AG04450 (cell line): Measurements from ENCODE around the gene ZP1. TPM values are rescaled to one million over a fixed set of nuclear protein-coding genes. Genes with fewer than 3 reads are reported as not detected.

Experiments
- CTCF ChIA-PET: fragments of 300-600, 350-600 bp; formaldehyde crosslinking; extraction: SDS; loops from one replicate; lab custom pipeline; 2022; ENCODE audit warnings: antibody characterized with exemption, inconsistent platforms; lab: Charles Lee
- POLR2A ChIA-PET: fragments of 350-600 bp; formaldehyde crosslinking; extraction: SDS; loops from one replicate; lab custom pipeline; 2021; ENCODE audit warnings: antibody characterized with exemption, inconsistent platforms; lab: Yijun Ruan, JAX
- DNase-seq: peaks from one replicate; pipeline ENCODE4 v3.0.0-alpha.2; 2011; ENCODE audit warnings: low read depth, low spot score
- H3K27ac ChIP-seq: one replicate; pipeline ENCODE4 v1.5.1; 2012; ENCODE audit warnings: low read depth, low read length, control low read depth
- H3K27me3 ChIP-seq: one replicate; pipeline ENCODE4 v1.6.0; 2012; ENCODE audit warnings: low read length; ENCODE audit not compliant: control insufficient read depth, insufficient read depth
- H3K4me3 ChIP-seq: 2 replicates; pipeline ENCODE4 v1.5.1; 2011; ENCODE audit warnings: mild to moderate bottlenecking, low read depth, low read length, control low read depth
- H3K9me3 ChIP-seq: 2 replicates; pipeline ENCODE4 v1.5.1; 2012; ENCODE audit warnings: low read length; ENCODE audit not compliant: control insufficient read depth, insufficient read depth
- CTCF ChIP-seq: IDR thresholded peaks from 2 replicates; pipeline ENCODE4 v1.5.1; 2011; ENCODE audit warnings: low read depth, low read length, control low read depth, inconsistent platforms
- polyA plus RNA-seq: library from polyadenylated mRNA; depleted of rRNA; stranded (reverse); fragments of >200 nt; gene quantifications from 2 replicates; pipeline ENCODE4 v1.2.3, GENCODE V29; 2011

Gene ZP1
- polyA plus RNA-seq, 1 experiment = 0.48 TPM

- Histone ChIP-seq H3K4me3 (no peak overlapping the region), H3K27me3 (peaks cover 33% of the 10 kb centered on the region), H3K9me3 (no peaks in the 10 kb centered on the region), H3K27ac (no peak overlapping the region)
- no peak for TF ChIP-seq CTCF
- no peak for DNase-seq
- ChIA-PET CTCF (interaction anchor here (1.0 to 17.5 kb wide), 3 partner anchors 61 to 74 kb away, joined by 3 to 317 read pairs (median 295); no protein-coding TSS in a partner anchor), POLR2A (no interaction called here)
Measured at GRCh38 chr11:60825790-60826189, 41.6 kb upstream of the ZP1 start.

- no peak for DNase-seq
- CTCF ChIA-PET = interaction anchor here (0.6 to 17.5 kb wide), 23 partner anchors 10 to 357 kb away, joined by 3 to 317 read pairs (median 10); partner anchors contain the start of genes CCDC86, MS4A10, PTGDR2 and TMEM109
- POLR2A ChIA-PET = interaction anchor here (1.1 to 1.5 kb wide), 3 partner anchors 24 to 69 kb away, joined by 3 to 6 read pairs (median 3); no protein-coding TSS in a partner anchor
- no peak overlapping the region for H3K4me3 ChIP-seq
- no peak overlapping the region for H3K27ac ChIP-seq
- TF ChIP-seq CTCF = no peak
- no peaks in the 10 kb centered on the region for H3K9me3 ChIP-seq
- peaks cover 28% of the 10 kb centered on the region for H3K27me3 ChIP-seq
Measured at GRCh38 chr11:60830478-60831142, 36.7 kb upstream of the ZP1 start.

DNA sequence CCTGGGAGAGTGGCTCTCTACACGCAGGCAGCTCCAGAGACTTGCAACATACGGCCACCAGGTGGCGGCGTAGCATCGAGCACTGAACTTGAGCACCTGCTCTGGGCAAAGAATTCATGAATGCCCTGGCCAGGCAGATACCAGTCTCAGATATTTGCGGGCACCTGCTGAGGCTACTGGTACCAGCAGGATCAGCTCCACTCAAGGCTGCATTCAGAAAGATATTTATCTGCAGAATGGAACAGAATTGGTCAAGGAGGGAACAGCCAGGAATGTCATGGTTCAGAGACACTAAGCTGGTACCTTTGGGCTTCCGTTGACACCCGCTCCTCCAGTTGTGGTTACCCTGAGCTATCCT is 36.2 kb upstream of the ZP1 start:
- ChIA-PET CTCF (interaction anchor here (0.6 to 17.5 kb wide), 26 partner anchors 10 to 357 kb away, joined by 3 to 317 read pairs (median 7); partner anchors contain the start of genes CCDC86, MS4A10, PTGDR2 and TMEM109), POLR2A (interaction anchor here (1.1 to 1.5 kb wide), 3 partner anchors 24 to 68 kb away, joined by 3 to 6 read pairs (median 3); no protein-coding TSS in a partner anchor)
- Histone ChIP-seq H3K27me3 (peaks cover 28% of the 10 kb centered on the region), H3K4me3 (no peak overlapping the region), H3K9me3 (no peaks in the 10 kb centered on the region), H3K27ac (peak overlapping the region; percentile 11)
- peak; percentile 46 for DNase-seq
- TF ChIP-seq CTCF = peak; percentile 94

DNA sequence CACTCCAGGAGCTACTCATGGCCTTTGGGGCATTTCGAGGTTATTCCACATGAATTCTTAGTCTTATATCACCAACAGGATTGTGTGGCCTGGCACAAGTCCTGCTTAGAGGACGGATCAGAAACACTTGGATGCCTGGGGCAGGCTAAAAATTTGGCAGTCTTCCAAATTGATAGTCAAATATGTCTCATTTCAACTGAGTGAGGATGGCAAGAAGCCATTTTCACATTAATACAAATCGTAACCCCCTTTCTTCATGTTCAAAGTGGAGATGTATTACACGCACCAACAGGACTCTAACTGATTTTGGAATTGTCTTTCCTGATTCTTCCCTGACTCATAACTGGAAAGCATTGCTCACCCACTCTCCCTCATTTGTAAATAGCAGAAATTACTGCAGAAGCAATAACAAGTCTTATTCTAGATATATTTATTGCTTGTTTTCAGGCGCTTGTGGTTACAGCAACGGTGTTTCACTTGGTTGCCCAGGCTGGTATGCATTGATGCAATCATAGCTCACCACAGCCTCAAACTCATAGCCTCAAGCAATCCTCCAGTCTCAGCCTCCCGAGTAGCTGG is 35.8 kb upstream of the ZP1 start:
- Histone ChIP-seq H3K27me3 (peaks cover 28% of the 10 kb centered on the region), H3K27ac (no peak overlapping the region), H3K4me3 (no peak overlapping the region), H3K9me3 (no peaks in the 10 kb centered on the region)
- POLR2A ChIA-PET = interaction anchor here (1.1 to 1.5 kb wide), 3 partner anchors 23 to 68 kb away, joined by 3 to 6 read pairs (median 3); no protein-coding TSS in a partner anchor
- DNase-seq = no peak
- no peak for TF ChIP-seq CTCF
- CTCF ChIA-PET = interaction anchor here (0.6 to 17.5 kb wide), 25 partner anchors 9 to 611 kb away, joined by 3 to 317 read pairs (median 7); partner anchors contain the start of genes CCDC86, MS4A10, PTGDR2 and TMEM109
